Esophagus squamous epithelium (tissue), 4 donors: ENCODE results near the gene NMT1.

Experiments
- POLR2A ChIP-seq, 4 donors: fragments of 450-650 bp; IDR thresholded peaks; one replicate each; pipeline ENCODE4 v1.6.1; 2017; ENCODE audit warnings: antibody characterized with exemption in 4 of 4, mild to moderate bottlenecking in 4 of 4, moderate library complexity in 3 of 4
- TF ChIP-seq, protein P1 (sequence below), 6 experiments: fragments of 450-650 bp in 4 of 6; fragments of 200-600 bp in 2 of 6; sonication (generic) in 2 of 6; IDR thresholded peaks; one replicate each; pipeline ENCODE4 v1.5.1; 2016 to 2019; ENCODE audit warnings: antibody characterized with exemption in 6 of 6, mild to moderate bottlenecking in 4 of 6, moderate library complexity in 4 of 6

DNA sequence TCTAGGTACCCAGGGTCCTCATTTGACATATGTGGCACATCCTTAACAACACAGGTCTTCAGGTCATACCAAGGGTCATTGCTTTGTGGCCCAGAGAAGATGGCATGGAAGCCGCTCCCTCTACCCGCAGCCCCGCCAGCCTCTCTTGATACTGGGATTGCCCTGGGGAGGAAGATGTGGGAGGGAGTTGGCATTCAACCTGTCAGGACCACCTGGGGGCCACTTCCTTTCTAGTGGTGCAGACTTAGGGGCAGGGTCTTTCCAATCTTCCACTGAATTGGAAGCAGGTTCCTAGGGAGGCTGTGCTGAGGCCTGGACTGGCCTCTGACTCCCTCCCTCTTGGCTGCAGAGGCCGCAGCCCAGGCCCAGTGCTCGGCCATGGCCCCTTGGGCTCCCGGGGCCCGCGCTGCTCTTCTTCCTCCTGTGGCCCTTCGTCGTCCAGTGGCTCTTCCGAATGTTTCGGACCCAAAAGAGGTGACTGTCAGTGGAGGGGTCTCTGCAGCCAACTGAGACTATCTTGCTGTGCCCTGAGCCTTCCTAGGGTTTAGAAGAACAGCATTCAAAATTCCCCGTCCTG lies 82.1 kb downstream of the NMT1 start:
- TF ChIP-seq, protein P1, sequence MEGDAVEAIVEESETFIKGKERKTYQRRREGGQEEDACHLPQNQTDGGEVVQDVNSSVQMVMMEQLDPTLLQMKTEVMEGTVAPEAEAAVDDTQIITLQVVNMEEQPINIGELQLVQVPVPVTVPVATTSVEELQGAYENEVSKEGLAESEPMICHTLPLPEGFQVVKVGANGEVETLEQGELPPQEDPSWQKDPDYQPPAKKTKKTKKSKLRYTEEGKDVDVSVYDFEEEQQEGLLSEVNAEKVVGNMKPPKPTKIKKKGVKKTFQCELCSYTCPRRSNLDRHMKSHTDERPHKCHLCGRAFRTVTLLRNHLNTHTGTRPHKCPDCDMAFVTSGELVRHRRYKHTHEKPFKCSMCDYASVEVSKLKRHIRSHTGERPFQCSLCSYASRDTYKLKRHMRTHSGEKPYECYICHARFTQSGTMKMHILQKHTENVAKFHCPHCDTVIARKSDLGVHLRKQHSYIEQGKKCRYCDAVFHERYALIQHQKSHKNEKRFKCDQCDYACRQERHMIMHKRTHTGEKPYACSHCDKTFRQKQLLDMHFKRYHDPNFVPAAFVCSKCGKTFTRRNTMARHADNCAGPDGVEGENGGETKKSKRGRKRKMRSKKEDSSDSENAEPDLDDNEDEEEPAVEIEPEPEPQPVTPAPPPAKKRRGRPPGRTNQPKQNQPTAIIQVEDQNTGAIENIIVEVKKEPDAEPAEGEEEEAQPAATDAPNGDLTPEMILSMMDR (IDR thresholded peaks at IDR 0.05): no peak
- no peak for TF ChIP-seq POLR2A (IDR thresholded peaks at IDR 0.05)
